ENCODE results near the gene HNRNPM.

HNRNPM gene

DNA sequence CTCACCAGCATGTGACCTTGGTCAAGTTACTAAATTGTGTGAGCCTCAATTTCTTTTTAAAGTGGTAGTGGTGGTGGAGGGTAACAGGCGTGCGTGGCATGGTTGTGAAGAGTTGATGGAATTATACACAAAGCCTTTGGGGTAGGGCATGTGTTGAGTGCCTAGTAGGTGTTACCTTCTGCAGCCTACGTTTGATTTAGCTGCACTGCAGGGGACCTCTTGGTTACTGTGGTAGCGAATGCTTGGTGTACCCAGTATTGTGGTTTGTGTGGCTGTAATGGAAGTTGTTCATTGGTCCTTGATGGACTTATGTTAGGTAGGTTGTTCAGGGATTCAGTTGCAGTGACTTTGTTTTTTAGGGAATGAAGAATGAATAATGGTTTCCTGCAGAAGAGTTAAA lies 33.1 kb downstream of the HNRNPM start:
- no peak for DNase-seq
- no peak for TF ChIP-seq POLR2A (IDR thresholded peaks at IDR 0.05; ENCODE audit: low read length)
- TF ChIP-seq GATA1 (IDR thresholded peaks at IDR 0.05; ENCODE audit: low read depth, low read length): no peak

DNA sequence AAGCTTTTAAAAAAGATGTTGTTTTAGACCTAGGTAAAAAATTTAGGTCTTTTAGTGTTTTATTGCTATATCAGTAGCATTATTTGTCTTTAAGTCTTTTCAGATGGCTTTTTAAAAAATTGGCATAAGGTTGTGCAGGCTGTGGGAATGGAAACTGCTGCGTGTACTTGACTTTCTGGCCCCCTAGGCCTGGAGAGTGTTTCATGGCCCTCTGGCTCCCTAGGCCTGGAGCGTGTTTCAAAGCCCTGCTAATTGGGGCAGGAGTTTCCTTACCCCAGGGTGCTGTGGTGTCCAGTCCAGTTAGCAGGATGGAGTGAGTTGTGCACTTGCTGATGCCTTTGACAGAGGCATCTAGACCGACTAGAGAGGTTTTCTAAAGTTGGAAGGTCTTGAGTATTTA lies 33.8 kb downstream of the HNRNPM start:
- TF ChIP-seq POLR2A (IDR thresholded peaks at IDR 0.05; ENCODE audit: low read length): no peak
- TF ChIP-seq GATA1 (IDR thresholded peaks at IDR 0.05; ENCODE audit: low read depth, low read length): no peak
- no peak for DNase-seq

DNA sequence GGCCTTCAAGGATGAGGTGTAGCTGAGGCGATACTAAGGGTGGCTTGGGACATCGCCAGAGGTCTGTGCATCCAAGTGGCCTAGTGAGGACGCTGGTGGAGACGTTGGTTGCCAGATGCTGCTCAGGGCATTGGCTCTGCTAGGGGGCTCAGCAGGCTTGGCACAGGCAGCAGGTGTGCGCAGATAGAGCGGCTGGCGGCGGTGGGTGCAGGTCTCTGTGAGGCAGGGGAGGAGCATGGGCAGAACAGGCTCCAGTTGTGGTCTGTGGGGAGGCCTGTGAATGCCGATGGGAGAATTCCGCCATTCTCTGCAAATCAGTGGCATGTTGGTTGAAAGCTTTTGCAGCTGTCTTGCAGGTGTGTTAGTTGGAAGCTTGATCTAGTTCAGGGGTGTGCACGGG lies 36.4 kb downstream of the HNRNPM start:
- DNase-seq: no peak
- TF ChIP-seq GATA1 (IDR thresholded peaks at IDR 0.05; ENCODE audit: low read depth, low read length) (no peak), POLR2A (IDR thresholded peaks at IDR 0.05; ENCODE audit: low read length) (no peak)

DNA sequence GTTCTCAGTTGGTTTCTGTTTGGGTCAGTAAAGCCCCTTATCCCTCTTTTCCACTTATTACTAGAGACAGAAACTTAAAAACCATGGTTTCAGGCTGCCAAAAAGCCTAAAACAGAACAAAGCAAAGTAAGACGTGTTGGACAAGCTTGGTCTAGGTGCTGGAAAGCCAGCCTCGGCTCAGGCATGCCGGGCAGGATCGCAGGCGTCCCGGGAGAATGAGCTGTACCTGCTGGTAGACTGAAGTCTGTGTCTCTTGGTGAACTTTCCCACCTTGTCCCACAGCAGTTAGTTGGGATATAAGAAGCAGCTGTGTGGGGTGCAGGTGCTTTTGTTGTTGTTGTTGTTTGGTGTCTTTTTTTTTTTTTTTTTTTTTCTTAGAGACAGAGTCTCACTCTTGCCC lies 36.8 kb downstream of the HNRNPM start:
- TF ChIP-seq POLR2A (IDR thresholded peaks at IDR 0.05; ENCODE audit: low read length) (no peak), GATA1 (IDR thresholded peaks at IDR 0.05; ENCODE audit: low read depth, low read length) (no peak)
- DNase-seq: no peak

DNA sequence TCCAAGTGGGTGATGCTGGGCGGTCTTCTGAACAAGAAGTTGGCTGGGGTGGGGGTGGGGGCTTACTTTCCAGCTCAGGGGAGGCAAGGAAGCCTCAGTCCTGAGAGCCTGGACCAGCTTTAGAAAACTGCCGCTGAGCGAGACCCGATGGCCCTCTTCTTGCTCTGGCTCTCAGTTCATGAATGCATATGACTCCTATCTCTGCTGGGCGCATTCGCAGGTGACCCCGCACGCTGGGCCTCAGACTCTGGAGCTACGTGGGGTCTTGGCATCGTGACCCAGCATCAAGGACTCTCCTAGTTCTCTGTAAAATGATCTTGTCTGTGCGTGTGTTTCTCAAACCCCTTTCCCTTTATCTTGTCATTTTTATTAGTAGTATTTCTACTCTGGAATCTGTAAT lies 37.9 kb downstream of the HNRNPM start:
- no peak for TF ChIP-seq POLR2A (IDR thresholded peaks at IDR 0.05; ENCODE audit: low read length)
- TF ChIP-seq GATA1 (IDR thresholded peaks at IDR 0.05; ENCODE audit: low read depth, low read length): no peak

DNA sequence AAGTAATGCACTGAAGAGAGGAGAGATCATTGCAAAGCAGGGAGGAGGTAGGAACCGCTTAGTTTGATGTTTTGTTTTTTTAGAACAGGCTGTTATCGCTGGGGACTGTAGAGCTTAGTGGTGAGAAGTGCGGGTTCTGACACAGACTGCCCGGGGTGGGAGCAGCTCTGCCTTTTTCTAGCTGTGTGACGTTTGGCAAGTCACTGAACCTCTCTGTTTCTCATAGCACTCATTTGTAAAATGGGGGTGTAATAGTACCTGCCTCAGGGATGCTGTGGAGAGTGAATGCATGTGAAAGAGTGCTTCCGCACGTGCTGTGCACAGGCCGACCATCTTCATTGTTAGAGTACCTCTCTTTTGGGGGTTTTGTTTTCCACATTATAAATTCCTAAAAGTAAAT lies 38.4 kb downstream of the HNRNPM start:
- no peak for DNase-seq
- TF ChIP-seq GATA1 (IDR thresholded peaks at IDR 0.05; ENCODE audit: low read depth, low read length) (no peak), POLR2A (IDR thresholded peaks at IDR 0.05; ENCODE audit: low read length) (no peak)

More for the DNA sequence above, 37.9 kb downstream of the HNRNPM start:
- DNase-seq: no peak

DNA sequence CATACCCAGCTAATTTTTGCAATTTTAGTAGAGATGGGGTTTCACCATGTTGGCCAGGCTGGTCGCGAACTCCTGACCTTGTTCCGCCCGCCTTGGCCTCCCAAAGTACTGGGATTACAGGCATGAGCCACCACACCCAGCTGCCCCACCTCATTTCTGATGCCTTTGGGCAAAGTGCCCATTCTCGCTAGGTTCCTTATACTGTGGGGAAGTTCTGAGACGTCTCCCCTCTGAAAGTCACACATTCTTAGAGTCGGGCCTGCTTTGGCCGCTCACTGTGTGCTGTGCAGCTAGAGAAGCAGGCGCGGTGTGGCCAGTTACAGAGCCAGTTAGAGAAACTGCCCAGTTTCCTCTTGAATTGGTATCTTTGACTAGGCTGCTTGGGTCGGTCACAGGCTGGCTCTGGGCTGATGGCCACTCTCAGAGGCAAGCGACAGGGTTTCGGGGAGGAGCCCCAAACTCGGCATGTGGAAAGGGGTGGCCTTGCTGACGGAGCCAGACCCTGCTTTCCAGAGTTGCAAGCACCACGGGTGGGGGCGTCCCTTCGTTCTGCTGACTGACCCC lies 39.6 kb downstream of the HNRNPM start:
- no peak for TF ChIP-seq POLR2A (IDR thresholded peaks at IDR 0.05; ENCODE audit: low read length)
- no peak for TF ChIP-seq GATA1 (IDR thresholded peaks at IDR 0.05; ENCODE audit: low read depth, low read length)

DNA sequence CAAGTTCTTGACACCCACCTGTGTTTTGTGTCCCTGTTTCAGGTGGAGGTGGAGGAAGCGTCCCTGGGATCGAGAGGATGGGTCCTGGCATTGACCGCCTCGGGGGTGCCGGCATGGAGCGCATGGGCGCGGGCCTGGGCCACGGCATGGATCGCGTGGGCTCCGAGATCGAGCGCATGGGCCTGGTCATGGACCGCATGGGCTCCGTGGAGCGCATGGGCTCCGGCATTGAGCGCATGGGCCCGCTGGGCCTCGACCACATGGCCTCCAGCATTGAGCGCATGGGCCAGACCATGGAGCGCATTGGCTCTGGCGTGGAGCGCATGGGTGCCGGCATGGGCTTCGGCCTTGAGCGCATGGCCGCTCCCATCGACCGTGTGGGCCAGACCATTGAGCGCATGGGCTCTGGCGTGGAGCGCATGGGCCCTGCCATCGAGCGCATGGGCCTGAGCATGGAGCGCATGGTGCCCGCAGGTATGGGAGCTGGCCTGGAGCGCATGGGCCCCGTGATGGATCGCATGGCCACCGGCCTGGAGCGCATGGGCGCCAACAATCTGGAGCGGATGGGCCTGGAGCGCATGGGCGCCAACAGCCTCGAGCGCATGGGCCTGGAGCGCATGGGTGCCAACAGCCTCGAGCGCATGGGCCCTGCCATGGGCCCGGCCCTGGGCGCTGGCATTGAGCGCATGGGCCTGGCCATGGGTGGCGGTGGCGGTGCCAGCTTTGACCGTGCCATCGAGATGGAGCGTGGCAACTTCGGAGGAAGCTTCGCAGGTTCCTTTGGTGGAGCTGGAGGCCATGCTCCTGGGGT lies 41.0 kb downstream of the HNRNPM start:
- TF ChIP-seq GATA1 (IDR thresholded peaks at IDR 0.05; ENCODE audit: low read depth, low read length) (no peak), POLR2A (IDR thresholded peaks at IDR 0.05; ENCODE audit: low read length) (no peak)
- DNase-seq: no peak

More for the DNA sequence above, 39.6 kb downstream of the HNRNPM start:
- no peak for DNase-seq

DNA sequence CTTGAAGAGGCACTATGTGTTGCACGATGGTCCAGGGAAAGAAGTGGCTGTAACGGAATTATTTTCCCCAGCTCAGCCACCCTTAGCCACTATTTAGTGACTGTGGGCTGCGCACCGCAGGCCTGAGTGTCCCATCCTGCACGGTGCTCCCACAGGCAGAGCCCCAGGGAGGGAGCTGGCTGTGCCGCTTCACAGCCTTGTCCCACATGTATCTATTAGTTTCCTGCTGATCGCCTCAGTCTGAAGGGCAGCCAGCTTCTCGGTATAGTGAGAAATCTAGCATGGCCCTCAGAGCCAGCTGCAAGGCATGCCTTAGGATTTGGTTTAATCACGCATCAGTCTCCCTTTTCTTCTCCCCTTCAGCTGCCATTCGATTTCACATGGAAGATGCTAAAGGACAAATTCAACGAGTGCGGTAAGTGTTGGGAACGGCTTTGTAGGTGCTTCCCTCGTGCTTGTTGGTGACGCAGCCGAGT lies 41.9 kb downstream of the HNRNPM start:
- DNase-seq: no peak
- TF ChIP-seq POLR2A (IDR thresholded peaks at IDR 0.05; ENCODE audit: low read length) (no peak), GATA1 (IDR thresholded peaks at IDR 0.05; ENCODE audit: low read depth, low read length) (no peak)

DNA sequence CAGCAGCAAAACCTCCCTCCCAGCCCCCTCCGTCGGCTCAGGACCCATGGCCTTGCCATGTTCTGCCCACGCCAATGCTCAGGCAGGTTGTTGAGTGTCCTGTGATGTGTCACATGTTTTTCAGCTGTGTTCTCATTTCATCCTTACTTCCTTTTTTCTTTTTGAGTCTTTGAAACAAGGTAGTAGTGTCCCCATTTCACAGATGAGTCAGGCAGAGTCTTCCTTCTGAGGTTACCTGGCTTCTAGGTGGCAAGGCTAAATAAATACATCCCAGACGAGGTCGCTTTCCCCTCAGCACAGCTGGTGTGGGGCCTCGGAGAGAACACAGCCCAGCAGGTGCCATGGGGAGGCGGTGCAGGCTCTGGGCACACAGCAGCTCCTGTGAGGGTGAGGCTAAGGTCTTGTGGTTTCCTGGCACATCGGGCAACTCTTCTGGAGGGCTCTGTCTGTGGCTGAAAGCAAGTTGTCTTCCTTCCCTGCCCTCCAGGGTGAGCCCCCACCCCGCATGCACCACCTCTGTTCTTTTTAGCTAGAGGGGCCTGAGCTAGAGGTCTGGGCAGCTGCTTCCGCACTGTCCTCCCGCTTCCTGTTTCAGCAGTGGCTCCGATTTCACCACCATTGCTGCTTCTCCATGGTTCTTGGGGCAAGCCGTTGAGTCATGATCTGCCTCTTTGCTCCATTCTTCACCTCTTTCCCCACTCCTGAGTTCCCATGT lies 42.5 kb downstream of the HNRNPM start:
- no peak for TF ChIP-seq GATA1 (IDR thresholded peaks at IDR 0.05; ENCODE audit: low read depth, low read length)
- TF ChIP-seq POLR2A (IDR thresholded peaks at IDR 0.05; ENCODE audit: low read length): no peak
- DNase-seq: no peak

DNA sequence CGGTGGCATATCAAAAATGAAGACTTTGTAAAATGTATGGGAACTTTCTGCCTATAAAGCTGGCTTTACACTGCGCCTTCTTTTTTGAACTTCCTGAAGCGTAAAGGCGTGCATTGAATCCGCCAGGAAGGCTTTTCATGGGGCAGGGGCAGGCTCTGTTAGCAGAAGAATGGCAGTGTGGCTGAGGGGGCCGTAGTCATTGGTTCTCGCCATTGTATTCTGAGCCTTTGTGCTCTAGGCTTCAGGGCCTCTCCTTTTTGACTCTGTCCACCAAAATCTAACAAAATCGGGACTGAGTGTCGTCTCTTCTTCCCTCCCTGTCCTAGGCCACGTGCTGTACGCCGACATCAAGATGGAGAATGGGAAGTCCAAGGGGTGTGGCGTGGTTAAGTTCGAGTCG lies 43.6 kb downstream of the HNRNPM start:
- DNase-seq: no peak
- no peak for TF ChIP-seq POLR2A (IDR thresholded peaks at IDR 0.05; ENCODE audit: low read length)
- no peak for TF ChIP-seq GATA1 (IDR thresholded peaks at IDR 0.05; ENCODE audit: low read depth, low read length)

DNA sequence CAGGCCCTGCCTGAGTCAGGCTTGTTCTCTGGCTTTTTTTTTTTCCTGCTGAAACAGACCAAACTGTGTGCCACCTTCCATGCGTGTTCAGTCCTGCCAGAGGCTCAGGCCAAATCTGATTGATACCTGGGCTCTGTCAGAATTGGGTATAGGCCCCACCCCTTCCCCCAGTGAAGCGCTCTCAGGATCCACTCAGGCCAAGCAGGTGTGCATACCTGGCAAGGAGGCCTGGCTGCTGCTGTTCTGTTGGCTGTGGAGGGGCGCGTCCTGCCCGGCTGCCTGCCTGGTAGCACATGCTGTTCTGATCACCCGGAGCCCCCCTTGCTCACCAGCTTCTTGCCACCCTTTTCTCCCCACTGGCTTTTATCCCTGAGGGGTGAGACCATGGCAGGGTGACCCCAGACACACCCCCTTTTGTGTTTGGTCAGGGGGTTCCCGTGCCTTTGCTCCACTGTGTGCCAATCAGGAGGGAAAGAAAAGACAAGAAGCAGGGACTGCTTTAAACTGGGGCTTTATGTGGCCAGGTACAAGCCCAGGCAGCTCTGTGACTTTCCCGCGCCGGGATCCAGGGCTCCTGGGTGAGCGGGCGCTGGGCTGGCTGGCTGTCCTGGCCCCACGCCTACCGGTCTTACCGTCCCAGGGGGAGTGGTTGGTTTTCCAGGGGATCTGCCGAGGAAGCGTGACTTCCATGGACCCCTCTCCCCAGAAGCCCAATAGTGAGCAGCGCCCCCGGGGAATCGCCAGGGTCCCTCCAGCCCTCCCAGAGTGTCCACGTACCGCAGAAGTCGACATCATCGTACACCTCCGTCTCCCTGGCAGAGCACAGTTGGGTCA lies 45.0 kb downstream of the HNRNPM start:
- no peak for DNase-seq
- no peak for TF ChIP-seq GATA1 (IDR thresholded peaks at IDR 0.05; ENCODE audit: low read depth, low read length)
- TF ChIP-seq POLR2A (IDR thresholded peaks at IDR 0.05; ENCODE audit: low read length): no peak

DNA sequence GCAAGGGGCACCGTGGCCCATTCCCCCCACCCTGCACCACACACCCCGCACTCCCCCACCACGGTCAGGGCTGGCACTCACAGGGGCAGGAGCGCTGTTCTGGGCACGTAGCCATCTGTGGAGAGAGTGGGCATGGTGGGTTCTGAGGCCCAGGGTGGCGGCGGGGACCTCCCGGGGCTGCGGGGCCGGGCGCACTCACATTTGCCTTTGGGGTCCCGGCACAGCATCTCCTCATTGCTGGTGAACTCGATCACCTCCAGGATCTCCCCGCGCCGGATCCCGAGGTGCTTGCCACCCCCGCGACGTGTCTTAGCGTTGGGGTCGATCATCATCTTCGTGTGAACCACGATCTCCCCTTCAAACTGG lies 45.6 kb downstream of the HNRNPM start:
- TF ChIP-seq POLR2A (IDR thresholded peaks at IDR 0.05; ENCODE audit: low read length) (no peak), GATA1 (IDR thresholded peaks at IDR 0.05; ENCODE audit: low read depth, low read length) (no peak)
- no peak for DNase-seq

DNA sequence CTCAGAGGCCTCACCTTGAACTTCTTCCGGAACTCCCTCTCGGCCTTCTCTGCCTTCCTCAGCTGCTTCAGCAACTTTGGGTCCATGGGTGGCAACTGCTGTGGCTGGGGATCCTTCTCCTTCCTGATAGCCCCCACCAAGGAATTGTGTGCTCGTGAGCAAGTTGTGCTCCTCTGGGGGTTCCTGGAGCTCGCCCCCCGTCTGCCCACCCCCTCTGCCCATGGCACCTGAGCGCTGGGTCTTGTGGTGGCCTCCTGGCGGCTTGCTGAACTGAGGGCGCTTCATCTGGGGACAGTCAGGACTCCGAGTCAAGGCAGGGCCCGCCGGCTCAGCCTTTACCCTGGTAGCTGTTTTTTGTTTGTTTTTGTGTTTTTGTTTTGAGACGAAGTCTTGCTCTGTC lies 46.1 kb downstream of the HNRNPM start:
- DNase-seq: no peak
- no peak for TF ChIP-seq GATA1 (IDR thresholded peaks at IDR 0.05; ENCODE audit: low read depth, low read length)
- no peak for TF ChIP-seq POLR2A (IDR thresholded peaks at IDR 0.05; ENCODE audit: low read length)

Measured in erythroblast (primary cell).